Endodermal cell (in vitro differentiated cells): ENCODE measurements around the gene AP1G2. TPM values are rescaled to one million over a fixed set of nuclear protein-coding genes. Genes with fewer than 3 reads are reported as not detected.

Experiments used
- DNase-seq: peaks from one replicate; pipeline ENCODE4 v3.0.0-alpha.2; 2017
- H3K27ac ChIP-seq: 2 replicates; pipeline ENCODE4 v1.5.1; 2013; ENCODE audit warnings: mild to moderate bottlenecking, low read depth, low read length, moderate library complexity
- H3K27me3 ChIP-seq: 2 replicates; pipeline ENCODE4 v1.6.1; 2013; ENCODE audit warnings: mild to moderate bottlenecking, low read length, moderate library complexity; ENCODE audit not compliant: insufficient read depth, control insufficient read depth, poor library complexity, severe bottlenecking
- H3K36me3 ChIP-seq: 2 replicates; pipeline ENCODE4 v1.7.0; 2013; ENCODE audit warnings: mild to moderate bottlenecking, low read length, moderate library complexity; ENCODE audit not compliant: control insufficient read depth, insufficient read depth
- H3K4me1 ChIP-seq: one replicate; pipeline ENCODE4 v1.7.0; 2013; ENCODE audit warnings: low read length; ENCODE audit not compliant: control insufficient read depth, insufficient read depth
- H3K4me3 ChIP-seq: 2 replicates; pipeline ENCODE4 v1.5.1; 2013; ENCODE audit warnings: mild to moderate bottlenecking, low read length, moderate library complexity
- H3K9ac ChIP-seq: 2 replicates; pipeline ENCODE4 v1.6.1; 2013; ENCODE audit warnings: mild to moderate bottlenecking, low read length, moderate library complexity; ENCODE audit not compliant: poor library complexity, severe bottlenecking; ENCODE audit errors: extremely low read depth
- H3K9me3 ChIP-seq: 2 replicates; pipeline ENCODE4 v1.6.1; 2013; ENCODE audit warnings: mild to moderate bottlenecking, low read length, moderate library complexity; ENCODE audit not compliant: control insufficient read depth
- H3K27ac Mint-ChIP-seq: 2 replicates; pipeline ENCODE4 v1.8.0; 2020; ENCODE audit warnings: mixed read lengths
- H3K27me3 Mint-ChIP-seq: 2 replicates; pipeline ENCODE4 v1.8.0; 2021; ENCODE audit warnings: mild to moderate bottlenecking, mixed read lengths; ENCODE audit not compliant: insufficient read depth
- H3K36me3 Mint-ChIP-seq: 2 replicates; pipeline ENCODE4 v1.8.0; 2020; ENCODE audit warnings: low read depth, mixed read lengths
- H3K4me1 Mint-ChIP-seq: 2 replicates; pipeline ENCODE4 v1.8.0; 2020; ENCODE audit warnings: mixed read lengths
- H3K4me3 Mint-ChIP-seq: 2 replicates; pipeline ENCODE4 v1.8.0; 2020; ENCODE audit warnings: mild to moderate bottlenecking, moderate library complexity, mixed read lengths
- H3K9me3 Mint-ChIP-seq: 2 replicates; pipeline ENCODE4 v1.8.0; 2020; ENCODE audit warnings: mild to moderate bottlenecking, mixed read lengths
- WGBS, 2 experiments: methylation state at CpG; one replicate each; pipeline versions ENCODE4 v1.1.5 to v1.1.7; 2013; ENCODE audit warnings: missing lambda C conversion rate in 2 of 2, mixed read lengths in 1 of 2; ENCODE audit not compliant: insufficient coverage in 1 of 2, insufficient read length in 1 of 2; 5-methylcytosine and 5-hydroxymethylcytosine counted together
- total RNA-seq, 2 donors: library from RNA; stranded (reverse); fragmentation: NEBNext Ultra II Directional in 1 of 2; extraction: Animal tissue kit (Norgen Biotek cat#: 25700) in 1 of 2; gene quantifications; 2 replicates in 1 of 2; 3 replicates in 1 of 2; pipeline ENCODE4 v1.2.1, GENCODE V29; 2021
- TF ChIP-seq, protein P1 (sequence below): fragments of 200-600 bp; sonication (generic); conservative IDR thresholded peaks from 2 replicates; pipeline ENCODE4 v1.5.0; 2021; ENCODE audit warnings: antibody characterized with exemption, mild to moderate bottlenecking

AP1G2 gene
- total RNA-seq, 2 donors from 2014 or later: 203 to 209 TPM

- Mint-ChIP-seq H3K36me3 (peaks cover 26% of the 10 kb centered on the region), H3K4me3 (peak overlapping the region; percentile 81), H3K4me1 (peaks cover 15% of the 10 kb centered on the region), H3K27me3 (no peaks in the 10 kb centered on the region), H3K9me3 (no peaks in the 10 kb centered on the region), H3K27ac (peak overlapping the region; percentile 39)
- no peak overlapping the region for H3K27ac ChIP-seq
- H3K9ac ChIP-seq: peak overlapping the region; percentile 73
- H3K4me1 ChIP-seq: no peaks in the 10 kb centered on the region
- no peaks in the 10 kb centered on the region for H3K27me3 ChIP-seq
- peak overlapping the region; percentile 94 for H3K4me3 ChIP-seq
- no peaks in the 10 kb centered on the region for H3K9me3 ChIP-seq
- TF ChIP-seq, protein P1, sequence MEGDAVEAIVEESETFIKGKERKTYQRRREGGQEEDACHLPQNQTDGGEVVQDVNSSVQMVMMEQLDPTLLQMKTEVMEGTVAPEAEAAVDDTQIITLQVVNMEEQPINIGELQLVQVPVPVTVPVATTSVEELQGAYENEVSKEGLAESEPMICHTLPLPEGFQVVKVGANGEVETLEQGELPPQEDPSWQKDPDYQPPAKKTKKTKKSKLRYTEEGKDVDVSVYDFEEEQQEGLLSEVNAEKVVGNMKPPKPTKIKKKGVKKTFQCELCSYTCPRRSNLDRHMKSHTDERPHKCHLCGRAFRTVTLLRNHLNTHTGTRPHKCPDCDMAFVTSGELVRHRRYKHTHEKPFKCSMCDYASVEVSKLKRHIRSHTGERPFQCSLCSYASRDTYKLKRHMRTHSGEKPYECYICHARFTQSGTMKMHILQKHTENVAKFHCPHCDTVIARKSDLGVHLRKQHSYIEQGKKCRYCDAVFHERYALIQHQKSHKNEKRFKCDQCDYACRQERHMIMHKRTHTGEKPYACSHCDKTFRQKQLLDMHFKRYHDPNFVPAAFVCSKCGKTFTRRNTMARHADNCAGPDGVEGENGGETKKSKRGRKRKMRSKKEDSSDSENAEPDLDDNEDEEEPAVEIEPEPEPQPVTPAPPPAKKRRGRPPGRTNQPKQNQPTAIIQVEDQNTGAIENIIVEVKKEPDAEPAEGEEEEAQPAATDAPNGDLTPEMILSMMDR: no peak
- DNase-seq: no peak
- H3K36me3 ChIP-seq: peaks cover 43% of the 10 kb centered on the region
- 69 to 74% methylated on average over 16 to 17 of the region's 17 CpGs for WGBS, 2 experiments
These were observed 10.7 kb downstream of the AP1G2 start for GRCh38 chr14:23556700-23557440.

- peak within 1 kb of the TSS; percentile 57 for H3K27ac ChIP-seq
- TF ChIP-seq, protein P1: no peak
- Mint-ChIP-seq H3K4me1 (peaks cover 16% of the 10 kb centered on the region), H3K4me3 (peak within 1 kb of the TSS; percentile 81), H3K27ac (peak within 1 kb of the TSS; percentile 82), H3K9me3 (no peaks in the 10 kb centered on the region), H3K27me3 (no peaks in the 10 kb centered on the region), H3K36me3 (peaks cover 21% of the 10 kb centered on the region)
- peak within 1 kb of the TSS; percentile 94 for H3K4me3 ChIP-seq
- peak; percentile 97 for DNase-seq
- no peaks in the 10 kb centered on the region for H3K9me3 ChIP-seq
- peak within 1 kb of the TSS; percentile 73 for H3K9ac ChIP-seq
- WGBS, 2 experiments: 3 to 4% methylated on average over 34 to 53 of the region's 54 CpGs
- H3K4me1 ChIP-seq: no peaks in the 10 kb centered on the region
- no peaks in the 10 kb centered on the region for H3K27me3 ChIP-seq
- H3K36me3 ChIP-seq: peaks cover 35% of the 10 kb centered on the region
These were observed 11.5 kb downstream of the AP1G2 start, which contains the start of gene THTPA for GRCh38 chr14:23555882-23556699. Gene THTPA (plus strand): TSS chr14:23556271. CDS start chr14:23556758, 487 bp downstream.

- H3K36me3 Mint-ChIP-seq: peaks cover 16% of the 10 kb centered on the region
- H3K27ac ChIP-seq: peak overlapping the region; percentile 57
- H3K27me3 ChIP-seq: no peaks in the 10 kb centered on the region
- H3K4me1 ChIP-seq: no peaks in the 10 kb centered on the region
- H3K27me3 Mint-ChIP-seq: no peaks in the 10 kb centered on the region
- H3K36me3 ChIP-seq: peaks cover 29% of the 10 kb centered on the region
- H3K9me3 ChIP-seq: no peaks in the 10 kb centered on the region
- 5% methylated on average over 10 of the region's 14 CpGs; no CpG with 5 or more reads in 1 of the 2 experiments for WGBS, 2 experiments
- H3K4me3 Mint-ChIP-seq: peak overlapping the region; percentile 81
- H3K9ac ChIP-seq: no peak overlapping the region
- no peaks in the 10 kb centered on the region for H3K9me3 Mint-ChIP-seq
- H3K27ac Mint-ChIP-seq: peak overlapping the region; percentile 82
- TF ChIP-seq, protein P1: no peak
- DNase-seq: no peak
- H3K4me1 Mint-ChIP-seq: peaks cover 16% of the 10 kb centered on the region
- peak overlapping the region; percentile 94 for H3K4me3 ChIP-seq
These were observed 12.1 kb downstream of the AP1G2 start for GRCh38 chr14:23555533-23555881.
